Effector memory CD4-positive, alpha-beta T cell (primary cell): ENCODE results near the gene SENP7.
"Not testable (repeated sequence)": the region's sequence is repeated elsewhere in the genome, so short reads cannot be mapped to it uniquely, and the experiment has no call there.

ENCODE experiments used
- DNase-seq, 3 donors: peaks; one replicate each; pipeline ENCODE4 v3.0.0-alpha.2; 2020
- H3K27ac ChIP-seq: 2 replicates; pipeline ENCODE4 v1.7.0; 2013; ENCODE audit warnings: mild to moderate bottlenecking, low read length, moderate library complexity; ENCODE audit not compliant: insufficient read depth, poor library complexity, severe bottlenecking
- H3K27me3 ChIP-seq: replicated peaks from 2 replicates; pipeline ENCODE4 v1.7.0; 2013; ENCODE audit warnings: mild to moderate bottlenecking, low read length; ENCODE audit not compliant: insufficient read depth, control insufficient read depth, poor library complexity, severe bottlenecking
- H3K36me3 ChIP-seq: 2 replicates; pipeline ENCODE4 v1.7.0; 2013; ENCODE audit warnings: mild to moderate bottlenecking, low read length, moderate library complexity; ENCODE audit not compliant: control insufficient read depth, insufficient read depth
- H3K4me1 ChIP-seq: 2 replicates; pipeline ENCODE4 v1.7.0; 2013; ENCODE audit warnings: low read length, mild to moderate bottlenecking; ENCODE audit not compliant: control insufficient read depth, insufficient read depth, poor library complexity, severe bottlenecking
- H3K4me3 ChIP-seq: 2 replicates; pipeline ENCODE4 v1.7.0; 2013; ENCODE audit warnings: low read length, low read depth, mild to moderate bottlenecking; ENCODE audit not compliant: insufficient read depth, poor library complexity, severe bottlenecking
- H3K9me3 ChIP-seq: 2 replicates; pipeline ENCODE4 v1.7.0; 2013; ENCODE audit warnings: mild to moderate bottlenecking, low read length, moderate library complexity; ENCODE audit not compliant: control insufficient read depth
- total RNA-seq, 3 donors: gene quantifications; one replicate each; lab custom pipeline; 2026; lab: John Stamatoyannopoulos, UW

The SENP7 gene, protein sequence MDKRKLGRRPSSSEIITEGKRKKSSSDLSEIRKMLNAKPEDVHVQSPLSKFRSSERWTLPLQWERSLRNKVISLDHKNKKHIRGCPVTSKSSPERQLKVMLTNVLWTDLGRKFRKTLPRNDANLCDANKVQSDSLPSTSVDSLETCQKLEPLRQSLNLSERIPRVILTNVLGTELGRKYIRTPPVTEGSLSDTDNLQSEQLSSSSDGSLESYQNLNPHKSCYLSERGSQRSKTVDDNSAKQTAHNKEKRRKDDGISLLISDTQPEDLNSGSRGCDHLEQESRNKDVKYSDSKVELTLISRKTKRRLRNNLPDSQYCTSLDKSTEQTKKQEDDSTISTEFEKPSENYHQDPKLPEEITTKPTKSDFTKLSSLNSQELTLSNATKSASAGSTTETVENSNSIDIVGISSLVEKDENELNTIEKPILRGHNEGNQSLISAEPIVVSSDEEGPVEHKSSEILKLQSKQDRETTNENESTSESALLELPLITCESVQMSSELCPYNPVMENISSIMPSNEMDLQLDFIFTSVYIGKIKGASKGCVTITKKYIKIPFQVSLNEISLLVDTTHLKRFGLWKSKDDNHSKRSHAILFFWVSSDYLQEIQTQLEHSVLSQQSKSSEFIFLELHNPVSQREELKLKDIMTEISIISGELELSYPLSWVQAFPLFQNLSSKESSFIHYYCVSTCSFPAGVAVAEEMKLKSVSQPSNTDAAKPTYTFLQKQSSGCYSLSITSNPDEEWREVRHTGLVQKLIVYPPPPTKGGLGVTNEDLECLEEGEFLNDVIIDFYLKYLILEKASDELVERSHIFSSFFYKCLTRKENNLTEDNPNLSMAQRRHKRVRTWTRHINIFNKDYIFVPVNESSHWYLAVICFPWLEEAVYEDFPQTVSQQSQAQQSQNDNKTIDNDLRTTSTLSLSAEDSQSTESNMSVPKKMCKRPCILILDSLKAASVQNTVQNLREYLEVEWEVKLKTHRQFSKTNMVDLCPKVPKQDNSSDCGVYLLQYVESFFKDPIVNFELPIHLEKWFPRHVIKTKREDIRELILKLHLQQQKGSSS
- total RNA-seq = 105 to 126 (median 119) reads per million in 3 donors

DNA sequence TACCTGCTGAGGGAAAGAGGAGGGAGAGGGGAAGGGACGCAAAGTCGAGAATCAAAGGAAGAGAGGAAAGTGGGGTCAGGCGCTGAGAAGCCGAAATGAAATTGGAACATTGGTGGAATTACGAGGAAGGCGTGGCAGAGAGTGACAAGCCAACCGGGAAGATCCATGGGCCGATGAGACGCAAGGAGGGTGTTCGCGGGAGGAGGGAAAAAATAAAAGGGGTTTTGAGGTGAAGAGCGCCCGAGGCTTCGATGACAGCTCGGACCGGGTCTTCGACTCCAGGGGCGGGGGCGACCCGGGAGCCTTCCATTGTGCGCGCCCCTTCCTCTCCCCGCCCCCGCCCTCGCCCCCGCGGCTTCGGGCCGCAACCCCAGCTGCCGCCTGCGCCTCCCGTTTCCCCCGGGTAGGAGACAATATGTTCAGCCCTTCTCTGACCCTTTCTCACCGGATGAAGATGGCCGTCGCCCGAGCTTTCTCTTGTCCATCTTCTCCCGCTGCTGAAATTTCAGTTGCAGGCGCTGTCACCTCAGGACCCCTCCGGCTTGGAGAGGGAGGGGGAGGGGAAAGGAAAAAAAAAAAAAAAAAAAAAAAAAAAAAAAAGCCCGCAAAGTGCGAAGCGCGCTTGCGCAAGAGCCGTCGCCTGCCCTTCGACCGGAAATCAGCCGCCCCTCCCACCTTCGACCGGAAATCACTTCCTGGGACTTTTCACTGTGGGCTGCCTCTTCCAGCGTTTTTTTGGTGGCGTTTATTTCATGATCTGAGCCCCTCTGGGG is at the start of gene SENP7:
SENP7 (minus strand) TSS at position 567 of the 773 bp plus-strand sequence; CDS start at position 485, 82 bp downstream.
- H3K4me1 ChIP-seq = peaks cover 7% of the 10 kb centered on the region

DNA sequence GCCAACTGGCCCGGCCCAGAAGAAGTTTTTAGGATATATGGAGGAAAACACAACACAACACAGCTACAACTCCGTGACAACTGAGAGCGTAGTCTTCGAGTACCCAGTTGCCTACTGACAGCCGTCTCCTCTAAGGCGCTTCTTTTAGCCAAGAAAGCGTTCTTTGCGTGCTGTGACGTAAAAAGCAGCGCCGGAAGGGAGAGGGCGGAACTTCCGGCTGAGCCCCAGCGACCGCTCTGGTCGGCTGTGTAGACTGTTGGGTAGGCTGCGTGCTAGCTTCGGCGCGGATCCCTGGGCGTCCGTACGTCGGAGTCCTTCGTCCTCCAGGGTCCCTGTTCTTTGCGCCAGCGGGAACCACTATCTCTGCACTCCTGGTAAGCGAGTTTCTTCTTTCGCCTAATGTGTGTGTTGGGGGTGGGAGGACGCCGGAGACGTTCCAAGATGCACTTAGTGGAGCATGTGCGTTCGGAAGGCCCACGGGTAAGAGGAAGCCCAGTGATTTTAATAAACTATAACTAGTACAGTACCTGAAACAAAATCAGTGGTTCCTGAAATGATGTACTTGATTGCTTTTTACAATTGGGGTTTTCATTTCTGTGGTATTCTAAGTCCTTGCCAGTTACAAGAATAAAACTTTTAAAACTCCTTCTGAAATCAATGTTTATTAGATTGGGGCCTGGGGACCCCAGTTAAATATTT is 48.8 kb upstream of the SENP7 start, which contains the start of gene TRMT10C:
TRMT10C (plus strand) TSS at position 239 of the 699 bp plus-strand sequence. CDS start 2,914 bp downstream, outside the sequence.
- peak within 1 kb of the TSS; percentile 71 for H3K4me3 ChIP-seq

More for the DNA sequence above, at the start of gene SENP7:
- Histone ChIP-seq H3K9me3 (no peaks in the 10 kb centered on the region), H3K27ac (peak within 1 kb of the TSS; percentile 91), H3K4me3 (peak within 1 kb of the TSS; percentile 82), H3K36me3 (no peaks in the 10 kb centered on the region), H3K27me3 (no peaks in the 10 kb centered on the region)
- DNase-seq = peak; percentile 56 to 73 (median 59)

DNA sequence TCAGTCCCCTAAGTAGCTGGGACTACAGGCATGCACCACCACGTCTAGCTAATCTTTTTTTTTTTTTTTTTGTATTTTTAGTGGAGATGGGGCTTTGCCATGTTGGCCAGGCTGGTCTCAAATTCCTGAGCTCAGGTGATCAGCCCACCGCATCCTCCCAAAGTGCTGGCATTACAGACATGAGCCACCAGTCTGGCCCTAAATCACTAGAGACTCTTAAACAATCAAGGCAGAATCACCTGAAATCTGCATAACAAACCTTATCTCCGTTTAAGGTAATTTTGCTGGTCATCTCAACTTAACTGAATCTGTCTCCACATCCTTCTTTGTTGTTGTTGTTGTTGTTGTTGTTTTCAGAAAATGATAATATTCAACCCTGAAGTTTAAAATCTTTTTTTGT is 43.1 kb upstream of the SENP7 start:
- no peaks in the 10 kb centered on the region for H3K36me3 ChIP-seq

More for the DNA sequence above, 48.8 kb upstream of the SENP7 start, which contains the start of gene TRMT10C:
- peak; percentile 85 to 88 (median 87) for DNase-seq
- Histone ChIP-seq H3K36me3 (peaks cover 21% of the 10 kb centered on the region), H3K9me3 (no peaks in the 10 kb centered on the region), H3K27me3 (no peaks in the 10 kb centered on the region), H3K4me1 (peaks cover 11% of the 10 kb centered on the region), H3K27ac (peak within 1 kb of the TSS; percentile 80)

DNA sequence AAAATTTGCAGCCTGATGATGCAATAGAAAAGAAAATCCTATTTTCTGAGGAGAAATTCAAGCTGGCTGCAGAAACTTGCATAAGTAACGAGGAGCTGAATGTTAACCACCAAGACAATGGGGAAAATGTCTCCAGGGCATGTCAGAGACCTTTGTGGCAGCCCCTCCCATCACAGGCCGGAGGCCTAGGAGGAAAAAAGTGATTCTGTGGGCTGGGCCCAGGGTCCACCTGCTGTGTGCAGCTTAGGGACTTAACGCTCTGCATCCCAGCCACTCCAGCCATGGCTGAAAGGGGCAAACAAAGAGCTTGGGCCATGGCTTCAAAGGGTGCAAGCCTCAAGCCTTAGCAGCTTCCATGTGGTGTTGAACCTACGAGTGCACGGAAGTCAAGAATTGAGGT is 40.4 kb upstream of the SENP7 start:
- H3K36me3 ChIP-seq, H3K27me3 ChIP-seq, H3K9me3 ChIP-seq, H3K4me3 ChIP-seq, H3K27ac ChIP-seq, DNase-seq, H3K4me1 ChIP-seq: not testable (repeated sequence)

More for the DNA sequence above, 43.1 kb upstream of the SENP7 start:
- Histone ChIP-seq H3K27me3 (no peaks in the 10 kb centered on the region), H3K9me3 (no peaks in the 10 kb centered on the region), H3K27ac (no peak overlapping the region), H3K4me1 (no peaks in the 10 kb centered on the region), H3K4me3 (no peak overlapping the region)
- no peak for DNase-seq

DNA sequence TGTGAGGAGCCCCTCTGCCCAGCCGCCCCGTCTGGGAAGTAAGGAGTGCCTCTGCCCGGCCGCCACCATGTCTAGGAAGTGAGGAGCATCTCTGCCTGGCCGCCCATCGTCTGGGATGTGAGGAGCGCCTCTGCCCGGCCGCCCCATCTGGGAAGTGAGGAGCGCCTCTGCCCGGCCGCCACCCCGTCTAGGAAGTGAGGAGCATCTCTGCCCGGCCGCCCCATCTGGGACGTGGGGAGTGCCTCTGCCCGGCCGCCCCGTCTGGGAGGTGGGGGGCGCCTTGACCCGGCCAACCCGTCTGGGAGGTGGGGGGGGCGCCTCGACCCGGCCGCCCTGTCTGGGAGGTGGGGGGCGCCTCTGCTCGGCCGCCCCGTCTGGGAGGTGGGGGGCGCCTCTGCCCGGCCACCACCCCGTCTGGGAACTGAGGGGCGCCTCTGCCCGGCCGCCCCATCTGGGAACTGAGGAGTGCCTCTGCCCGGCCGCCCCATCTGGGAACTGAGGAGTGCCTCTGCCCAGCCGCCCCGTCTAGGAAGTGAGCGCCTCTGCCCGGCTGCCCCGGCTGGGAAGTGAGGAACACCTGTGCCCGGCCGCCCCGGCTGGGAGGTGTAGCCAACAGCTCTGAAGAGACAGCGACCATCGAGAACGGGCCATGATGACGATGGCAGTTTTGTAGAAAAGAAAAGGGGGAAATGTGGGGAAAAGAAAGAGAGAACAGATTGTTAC is 38.5 kb upstream of the SENP7 start:
- not testable (repeated sequence) for H3K4me1 ChIP-seq, H3K27ac ChIP-seq, DNase-seq, H3K27me3 ChIP-seq, H3K36me3 ChIP-seq, H3K9me3 ChIP-seq, H3K4me3 ChIP-seq

DNA sequence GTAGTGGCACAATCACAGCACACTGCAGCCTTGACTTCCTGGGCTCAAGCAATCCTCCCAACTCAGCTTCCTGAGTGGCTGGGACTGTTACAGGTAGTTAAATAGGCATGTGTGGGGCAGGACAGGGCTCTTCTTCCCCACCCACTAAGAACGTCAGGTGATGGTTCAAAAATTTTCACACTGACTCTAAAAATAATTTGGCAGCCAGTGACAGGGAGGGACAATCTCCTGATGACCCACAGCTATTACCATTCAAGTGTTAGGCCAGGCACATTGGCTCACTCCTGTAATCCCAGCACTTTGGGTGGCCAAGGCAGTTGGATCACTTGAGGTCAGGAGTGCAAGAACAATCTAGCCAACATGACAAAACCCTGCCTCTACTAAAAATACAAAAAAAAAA is 36.5 kb upstream of the SENP7 start:
- Histone ChIP-seq H3K9me3 (no peaks in the 10 kb centered on the region), H3K4me3 (no peak overlapping the region), H3K27me3 (no peaks in the 10 kb centered on the region), H3K4me1 (peaks cover 3% of the 10 kb centered on the region), H3K36me3 (no peaks in the 10 kb centered on the region), H3K27ac (peak overlapping the region; percentile 25)
- DNase-seq = no peak

DNA sequence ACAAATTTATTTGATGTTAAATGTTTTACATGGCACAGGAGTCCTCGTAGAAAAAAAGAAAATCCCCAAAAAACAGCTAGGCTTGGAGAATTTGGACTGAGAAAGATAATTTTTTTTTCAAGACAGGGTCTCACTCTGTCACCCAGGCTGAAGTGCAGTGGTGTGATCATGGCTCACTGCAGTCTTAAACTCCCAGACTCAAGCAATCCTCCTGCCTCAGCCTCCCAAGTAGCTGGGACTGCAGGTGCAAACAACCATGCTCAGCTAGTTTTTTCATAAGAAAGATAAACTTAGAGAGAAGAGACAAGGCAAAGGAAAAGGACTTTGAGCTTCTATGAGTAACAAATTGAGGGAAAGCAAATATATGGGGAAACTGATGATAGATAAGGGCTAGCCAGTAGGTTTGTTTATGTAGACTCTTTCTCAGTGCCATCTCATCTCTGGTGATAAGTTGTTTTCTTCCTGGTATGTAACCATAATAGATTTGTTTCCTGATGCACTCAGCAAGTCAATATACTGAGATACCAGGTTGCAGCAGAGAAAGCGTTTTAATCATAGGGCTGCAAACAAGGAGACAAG is 35.6 kb upstream of the SENP7 start:
- H3K4me1 ChIP-seq = peaks cover 10% of the 10 kb centered on the region
- H3K9me3 ChIP-seq = no peaks in the 10 kb centered on the region
- no peaks in the 10 kb centered on the region for H3K36me3 ChIP-seq
- no peak overlapping the region for H3K4me3 ChIP-seq
- no peaks in the 10 kb centered on the region for H3K27me3 ChIP-seq
- peak overlapping the region; percentile 18 for H3K27ac ChIP-seq
- no peak for DNase-seq

DNA sequence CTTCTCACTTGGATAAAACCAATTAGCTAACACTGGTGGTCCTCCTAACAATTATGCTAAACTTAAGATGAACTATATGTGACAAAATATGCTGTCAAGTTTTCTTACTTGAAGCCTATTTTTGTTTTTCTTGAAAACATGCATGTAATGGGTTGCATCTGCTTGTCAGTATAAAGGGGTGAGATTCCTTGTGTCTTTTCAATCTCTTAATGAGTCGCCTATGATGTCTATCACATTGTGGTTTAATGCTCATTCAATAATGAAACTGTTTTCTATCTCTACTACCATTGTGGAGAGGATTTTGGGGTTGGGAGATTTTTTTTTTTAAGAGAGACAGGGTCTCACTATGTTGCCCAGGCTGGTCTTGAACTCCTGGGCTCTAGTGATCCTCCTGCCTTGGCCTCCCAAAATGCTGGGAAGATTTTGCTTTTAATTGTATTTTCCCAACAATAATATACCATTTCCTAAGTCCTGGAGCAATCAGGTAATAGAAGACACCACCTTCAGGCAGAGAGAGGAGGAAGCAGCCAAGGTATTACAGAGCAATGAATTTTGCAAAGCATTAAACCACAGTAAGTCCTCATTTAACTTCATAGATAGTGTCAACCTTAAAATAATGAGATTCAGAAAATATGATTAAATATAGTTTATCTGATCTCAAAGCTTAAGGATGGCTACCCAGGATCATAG is 31.3 kb upstream of the SENP7 start:
- peaks cover 24% of the 10 kb centered on the region for H3K4me1 ChIP-seq
- no peaks in the 10 kb centered on the region for H3K27me3 ChIP-seq
- no peaks in the 10 kb centered on the region for H3K36me3 ChIP-seq
- peak overlapping the region; percentile 2 for H3K27ac ChIP-seq
- H3K4me3 ChIP-seq = no peak overlapping the region
- no peak for DNase-seq
- no peaks in the 10 kb centered on the region for H3K9me3 ChIP-seq
